Upper lobe of left lung (tissue), 6 donors: ENCODE measurements around the gene TRIM31. TPM values are rescaled to one million over a fixed set of nuclear protein-coding genes. Genes with fewer than 3 reads are reported as not detected.

ENCODE experiments used
- ATAC-seq, 2 donors: fragments of 200-7000 bp; cut with Tn5 transposase; one replicate each; pipeline ENCODE4 v1.9.1; 2022; ENCODE audit warnings: mild to moderate bottlenecking in 2 of 2, moderate library complexity in 2 of 2; ENCODE audit not compliant: low FRiP score in 2 of 2
- DNase-seq, 2 donors: peaks; one replicate each; pipeline ENCODE4 v3.0.0-alpha.2; 2019 to 2020
- H3K27ac ChIP-seq, 4 donors: fragments of 200-600 bp; sonication (generic); one replicate each; pipeline ENCODE4 v1.5.1; 2016 to 2019
- H3K27me3 ChIP-seq, 4 donors: fragments of 200-600 bp; sonication (generic); one replicate each; pipeline ENCODE4 v1.5.1; 2017 to 2019
- H3K36me3 ChIP-seq, 4 donors: fragments of 200-600 bp; sonication (generic); one replicate each; pipeline ENCODE4 v1.5.1; 2016 to 2019
- H3K4me1 ChIP-seq, 4 donors: fragments of 200-600 bp; sonication (generic); one replicate each; pipeline ENCODE4 v1.5.1; 2018 to 2019
- H3K4me3 ChIP-seq, 4 donors: fragments of 200-600 bp; sonication (generic); one replicate each; pipeline ENCODE4 v1.5.1; 2017 to 2019; ENCODE audit warnings: mild to moderate bottlenecking in 2 of 4, moderate library complexity in 1 of 4
- H3K9me3 ChIP-seq, 4 donors: fragments of 200-600 bp; sonication (generic); one replicate each; pipeline ENCODE4 v1.5.1; 2018 to 2019
- CTCF ChIP-seq, 6 experiments: fragments of 450-650 bp in 4 of 6; fragments of 200-600 bp in 2 of 6; sonication (generic) in 2 of 6; IDR thresholded peaks; one replicate each; pipeline ENCODE4 v1.5.1; 2016 to 2019; ENCODE audit warnings: antibody characterized with exemption in 6 of 6
- EP300 ChIP-seq, 4 donors: sonication (generic); formaldehyde crosslinking; IDR thresholded peaks; one replicate each; pipeline ENCODE4 v1.5.1; 2017; ENCODE audit warnings: antibody characterized with exemption in 4 of 4, control low read depth in 2 of 4
- POLR2A ChIP-seq, 4 donors: fragments of 450-650 bp; IDR thresholded peaks; one replicate each; pipeline ENCODE4 v1.5.1; 2016 to 2017; ENCODE audit warnings: antibody characterized with exemption in 4 of 4, mild to moderate bottlenecking in 2 of 4
- POLR2AphosphoS5 ChIP-seq, 2 donors: sonication (generic); formaldehyde crosslinking; IDR thresholded peaks; one replicate each; pipeline ENCODE4 v1.5.1; 2017; ENCODE audit warnings: antibody characterized with exemption in 2 of 2
- WGBS, 2 donors: methylation state at CpG; one replicate each; pipeline ENCODE4 v1.1.5; 2017 to 2018; 5-methylcytosine and 5-hydroxymethylcytosine counted together
- total RNA-seq, 6 donors: library from RNA; depleted of rRNA in 4 of 6; stranded (reverse); fragments of >200 nt in 4 of 6; gene quantifications; one replicate each; pipeline versions ENCODE4 v1.1.0 to v1.2.1, GENCODE V29; 2016 to 2021
- donor health status: DM: no; HTN: no; CAD: no; lungs with moderate emphysema.
- donor health status: DM: no; HTN: yes; CAD: no; lungs with severe emphysema.

TRIM31 gene
- total RNA-seq: under 1 TPM in 2 of 6 donors, not detected in 4; 0.17 to 0.79 TPM

- ATAC-seq: no peak
- H3K4me3 ChIP-seq: no peak within 1 kb of the TSS
- H3K4me1 ChIP-seq: no peaks in the 10 kb centered on the region
- no peak for DNase-seq
- no peak within 1 kb of the TSS for H3K27ac ChIP-seq
- H3K27me3 ChIP-seq: no peaks in the 10 kb centered on the region
- WGBS, 2 donors: 68 to 69% methylated on average over 3 of the region's 3 CpGs
- H3K9me3 ChIP-seq: no peaks in the 10 kb centered on the region
- H3K36me3 ChIP-seq: no peaks in the 10 kb centered on the region
- TF ChIP-seq CTCF (IDR thresholded peaks at IDR 0.05) (no peak), EP300 (IDR thresholded peaks at IDR 0.05) (no peak), POLR2AphosphoS5 (IDR thresholded peaks at IDR 0.05) (no peak), POLR2A (IDR thresholded peaks at IDR 0.05) (no peak)
Observed at GRCh38 chr6:30113003-30113759, at the start of gene TRIM31. Gene TRIM31, minus strand, starts transcription at chr6:30113090. Its CDS starts 285 bp downstream, at chr6:30112805.

- TF ChIP-seq CTCF (IDR thresholded peaks at IDR 0.05) (no peak), POLR2AphosphoS5 (IDR thresholded peaks at IDR 0.05) (no peak), EP300 (IDR thresholded peaks at IDR 0.05) (no peak), POLR2A (IDR thresholded peaks at IDR 0.05) (no peak)
- WGBS, 2 donors: 82 to 84% methylated on average over 12 of the region's 12 CpGs
- no peaks in the 10 kb centered on the region for H3K36me3 ChIP-seq
- H3K27me3 ChIP-seq: no peaks in the 10 kb centered on the region
- DNase-seq (no peak), ATAC-seq (no peak)
- no peak overlapping the region for H3K27ac ChIP-seq
- H3K9me3 ChIP-seq: no peaks in the 10 kb centered on the region
- no peaks in the 10 kb centered on the region for H3K4me1 ChIP-seq
- no peak overlapping the region for H3K4me3 ChIP-seq
Observed at GRCh38 chr6:30162265-30163089, 49.6 kb upstream of the TRIM31 start.

GRCh38 chr6:30160785-30161531 is 48.1 kb upstream of the TRIM31 start, which contains the start of gene TRIM10:
Gene TRIM10, minus strand, starts transcription at chr6:30161211. Its CDS starts 353 bp downstream, at chr6:30160858.
- H3K9me3 ChIP-seq: no peaks in the 10 kb centered on the region
- DNase-seq (peak in 1 of 2 donors; percentile 41), ATAC-seq (no peak)
- peaks cover 4 to 13% (median 7%) of the 10 kb centered on the region in 4 donors for H3K4me1 ChIP-seq
- no peak within 1 kb of the TSS for H3K4me3 ChIP-seq
- TF ChIP-seq POLR2A (IDR thresholded peaks at IDR 0.05) (no peak), POLR2AphosphoS5 (IDR thresholded peaks at IDR 0.05) (no peak), CTCF (IDR thresholded peaks at IDR 0.05) (no peak), EP300 (IDR thresholded peaks at IDR 0.05) (no peak)
- H3K27me3 ChIP-seq: no peaks in the 10 kb centered on the region
- H3K27ac ChIP-seq: no peak within 1 kb of the TSS
- H3K36me3 ChIP-seq: no peaks in the 10 kb centered on the region
- 79 to 91% methylated on average over 4 of the region's 4 CpGs for WGBS, 2 donors

- 90 to 93% methylated on average over 15 to 17 of the region's 17 CpGs for WGBS, 2 donors
- Histone ChIP-seq H3K4me3 (no peak overlapping the region), H3K4me1 (peaks cover 7 to 13% (median 10%) of the 10 kb centered on the region in 4 donors), H3K27me3 (no peaks in the 10 kb centered on the region), H3K9me3 (no peaks in the 10 kb centered on the region), H3K36me3 (no peaks in the 10 kb centered on the region), H3K27ac (no peak overlapping the region)
- DNase-seq (no peak), ATAC-seq (no peak)
- no peak for TF ChIP-seq POLR2A (IDR thresholded peaks at IDR 0.05)
- TF ChIP-seq CTCF (IDR thresholded peaks at IDR 0.05): no peak
- no peak for TF ChIP-seq EP300 (IDR thresholded peaks at IDR 0.05)
- TF ChIP-seq POLR2AphosphoS5 (IDR thresholded peaks at IDR 0.05): no peak
Observed at GRCh38 chr6:30160008-30160784, 47.3 kb upstream of the TRIM31 start.
